SU-DHL-6 (cell line): ENCODE measurements around the gene HPSE.

ENCODE experiments used
- H2AFZ ChIP-seq: fragments of 200-600 bp; sonication (generic); 2 replicates; pipeline ENCODE4 v1.6.1; 2014; ENCODE audit warnings: low read depth, mild to moderate bottlenecking, moderate library complexity, mixed read lengths, antibody characterized with exemption, low read length; ENCODE audit not compliant: severe bottlenecking
- H3F3A ChIP-seq: fragments of 200-600 bp; shearing (Covaris generic); 2 replicates; pipeline ENCODE4 v1.6.0; 2016; ENCODE audit warnings: antibody characterized with exemption, mild to moderate bottlenecking; ENCODE audit not compliant: insufficient read depth
- H3K27ac ChIP-seq: fragments of 200-600 bp; sonication (generic); 2 replicates; pipeline ENCODE4 v1.5.1; 2016; ENCODE audit warnings: low read depth, mild to moderate bottlenecking, low read length, moderate library complexity, mixed read lengths
- H3K27me3 ChIP-seq: fragments of 200-600 bp; sonication (generic), shearing (Covaris generic); 2 replicates; pipeline ENCODE4 v1.6.0; 2014; ENCODE audit warnings: mild to moderate bottlenecking, low read length
- H3K36me3 ChIP-seq: fragments of 200-600 bp; sonication (generic); 2 replicates; pipeline ENCODE4 v1.6.1; 2014; ENCODE audit warnings: mild to moderate bottlenecking, low read length, mixed read lengths
- H3K4me2 ChIP-seq: fragments of 300-600, 200-600 bp; shearing (Covaris generic), sonication (generic); 2 replicates; pipeline ENCODE4 v1.6.0; 2014; ENCODE audit warnings: low read length, low read depth, mild to moderate bottlenecking; ENCODE audit not compliant: poor library complexity, severe bottlenecking
- H3K4me3 ChIP-seq: fragments of 200-600 bp; sonication (generic); 2 replicates; pipeline ENCODE4 v1.5.1; 2014; ENCODE audit warnings: antibody characterized with exemption, low read length, mild to moderate bottlenecking, mixed read lengths; ENCODE audit not compliant: insufficient read depth, poor library complexity, severe bottlenecking
- H3K79me2 ChIP-seq: fragments of 200-600 bp; sonication (generic); 2 replicates; pipeline ENCODE4 v1.6.1; 2014; ENCODE audit warnings: mild to moderate bottlenecking, low read length, moderate library complexity; ENCODE audit not compliant: insufficient read depth
- H3K9ac ChIP-seq: fragments of 200-600 bp; sonication (generic); 2 replicates; pipeline ENCODE4 v1.7.0; 2014; ENCODE audit warnings: mild to moderate bottlenecking, low read length
- H3K9me2 ChIP-seq: fragments of 200-600 bp; sonication (generic); replicated peaks from 2 replicates; pipeline ENCODE4 v1.6.1; 2014; ENCODE audit warnings: low read length; ENCODE audit not compliant: insufficient read depth
- H3K9me3 ChIP-seq: fragments of 200-600 bp; sonication (generic); 2 replicates; pipeline ENCODE4 v1.6.1; 2014; ENCODE audit warnings: low read length, mixed read lengths; ENCODE audit not compliant: insufficient read depth
- H4K20me1 ChIP-seq: fragments of 200-600 bp; sonication (generic); 2 replicates; pipeline ENCODE4 v1.6.1; 2014; ENCODE audit warnings: low read depth, mild to moderate bottlenecking, antibody characterized with exemption, low read length, moderate library complexity, mixed read lengths
- EZH2phosphoT487 ChIP-seq: fragments of 200-600 bp; sonication (generic), shearing (Covaris generic); conservative IDR thresholded peaks from 2 replicates; pipeline ENCODE4 v1.6.1; 2018; ENCODE audit warnings: mild to moderate bottlenecking, antibody characterized with exemption, low read length, moderate library complexity, mixed read lengths
- TF ChIP-seq, protein P1 (sequence below): fragments of 200-600 bp; sonication (generic); IDR thresholded peaks from one replicate; pipeline ENCODE4 v1.5.1; 2017; ENCODE audit warnings: antibody characterized with exemption, mild to moderate bottlenecking, low read length, moderate library complexity; ENCODE audit not compliant: insufficient read depth, poor library complexity, severe bottlenecking

HPSE gene

GRCh38 chr4:83378419-83378818, 43.8 kb upstream of the HPSE start:
- Histone ChIP-seq H2AFZ (no peak overlapping the region), H3F3A (no peaks in the 10 kb centered on the region), H4K20me1 (no peaks in the 10 kb centered on the region), H3K9me2 (no peaks in the 10 kb centered on the region), H3K4me2 (no peak overlapping the region), H3K27ac (no peak overlapping the region), H3K36me3 (no peaks in the 10 kb centered on the region), H3K79me2 (no peaks in the 10 kb centered on the region), H3K27me3 (no peaks in the 10 kb centered on the region), H3K9me3 (peaks cover 21% of the 10 kb centered on the region; the same call in 1 of the 2 replicates), H3K4me3 (no peak overlapping the region), H3K9ac (no peak overlapping the region)
- TF ChIP-seq EZH2phosphoT487, result no peak
- TF ChIP-seq, protein P1, sequence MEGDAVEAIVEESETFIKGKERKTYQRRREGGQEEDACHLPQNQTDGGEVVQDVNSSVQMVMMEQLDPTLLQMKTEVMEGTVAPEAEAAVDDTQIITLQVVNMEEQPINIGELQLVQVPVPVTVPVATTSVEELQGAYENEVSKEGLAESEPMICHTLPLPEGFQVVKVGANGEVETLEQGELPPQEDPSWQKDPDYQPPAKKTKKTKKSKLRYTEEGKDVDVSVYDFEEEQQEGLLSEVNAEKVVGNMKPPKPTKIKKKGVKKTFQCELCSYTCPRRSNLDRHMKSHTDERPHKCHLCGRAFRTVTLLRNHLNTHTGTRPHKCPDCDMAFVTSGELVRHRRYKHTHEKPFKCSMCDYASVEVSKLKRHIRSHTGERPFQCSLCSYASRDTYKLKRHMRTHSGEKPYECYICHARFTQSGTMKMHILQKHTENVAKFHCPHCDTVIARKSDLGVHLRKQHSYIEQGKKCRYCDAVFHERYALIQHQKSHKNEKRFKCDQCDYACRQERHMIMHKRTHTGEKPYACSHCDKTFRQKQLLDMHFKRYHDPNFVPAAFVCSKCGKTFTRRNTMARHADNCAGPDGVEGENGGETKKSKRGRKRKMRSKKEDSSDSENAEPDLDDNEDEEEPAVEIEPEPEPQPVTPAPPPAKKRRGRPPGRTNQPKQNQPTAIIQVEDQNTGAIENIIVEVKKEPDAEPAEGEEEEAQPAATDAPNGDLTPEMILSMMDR, result no peak

- no peak overlapping the region for H3K9ac ChIP-seq
- no peak overlapping the region for H3K4me3 ChIP-seq
- peaks cover 8% of the 10 kb centered on the region; the same call in 1 of the 2 replicates for H3K9me3 ChIP-seq
- H3K9me2 ChIP-seq, result no peaks in the 10 kb centered on the region
- no peaks in the 10 kb centered on the region for H4K20me1 ChIP-seq
- H3F3A ChIP-seq, result no peaks in the 10 kb centered on the region
- no peaks in the 10 kb centered on the region for H3K36me3 ChIP-seq
- H3K27ac ChIP-seq, result no peak overlapping the region
- TF ChIP-seq, protein P1, result no peak
- TF ChIP-seq EZH2phosphoT487, result no peak
- no peak overlapping the region for H3K4me2 ChIP-seq
- H2AFZ ChIP-seq, result no peak overlapping the region
- H3K79me2 ChIP-seq, result no peaks in the 10 kb centered on the region
- no peaks in the 10 kb centered on the region for H3K27me3 ChIP-seq
Observed at GRCh38 chr4:83372931-83373330, 38.3 kb upstream of the HPSE start.

- no peak overlapping the region for H3K9ac ChIP-seq
- TF ChIP-seq, protein P1, result no peak
- no peak for TF ChIP-seq EZH2phosphoT487
- no peak overlapping the region for H2AFZ ChIP-seq
- H3K36me3 ChIP-seq, result no peaks in the 10 kb centered on the region
- H3K9me3 ChIP-seq, result no peaks in the 10 kb centered on the region
- H3K4me3 ChIP-seq, result no peak overlapping the region
- no peaks in the 10 kb centered on the region for H3F3A ChIP-seq
- no peaks in the 10 kb centered on the region for H3K9me2 ChIP-seq
- no peak overlapping the region for H3K27ac ChIP-seq
- H4K20me1 ChIP-seq, result no peaks in the 10 kb centered on the region
- H3K79me2 ChIP-seq, result no peaks in the 10 kb centered on the region
- no peaks in the 10 kb centered on the region for H3K27me3 ChIP-seq
- no peak overlapping the region for H3K4me2 ChIP-seq
Observed at GRCh38 chr4:83371936-83372335, 37.3 kb upstream of the HPSE start.
